ENCODE results near the gene GLMN. TPM values are rescaled to one million over a fixed set of nuclear protein-coding genes. Genes with fewer than 3 reads are reported as not detected.

Gene GLMN
- total and polyA plus RNA-seq, 10 donors, result 7.8 to 22.6 (median 11.3) TPM

- TF ChIP-seq POLR2A (IDR thresholded peaks at IDR 0.05) (no peak), POLR2AphosphoS5 (IDR thresholded peaks at IDR 0.05) (no peak), CTCF (IDR thresholded peaks at IDR 0.05 in 8 of 11, conservative IDR thresholded peaks at IDR 0.05 in 3 of 11) (no peak)
- peaks cover 0 to 44% (median 39%) of the 10 kb centered on the region in 8 donors for H3K9me3 ChIP-seq
- no peak overlapping the region for H3K4me3 ChIP-seq
- no peak overlapping the region for H3K27ac ChIP-seq
- no peaks in the 10 kb centered on the region for H3K27me3 ChIP-seq (replicated peaks in 1 of 7)
- H3K4me1 ChIP-seq, result no peaks in the 10 kb centered on the region
- 96 to 98% (median 97%) methylated on average over 4 of the region's 4 CpGs for WGBS, 5 donors
- no peak for DNase-seq
- intact Hi-C loops (cut with DNase I; ENCODE audit: low total_unique reads), result no loop called here
- peaks cover 0 to 80% (median 38%) of the 10 kb centered on the region in 6 donors for H3K36me3 ChIP-seq
Measured at GRCh38 chr1:92327794-92328193, 29.0 kb upstream of the GLMN start.

GRCh38 chr1:92326681-92327080, 27.9 kb upstream of the GLMN start:
- H3K36me3 ChIP-seq, result peaks cover 0 to 90% (median 44%) of the 10 kb centered on the region in 6 donors

GRCh38 chr1:92324784-92325183, 26.0 kb upstream of the GLMN start:
- H3K27me3 ChIP-seq (replicated peaks in 1 of 7), result no peaks in the 10 kb centered on the region
- intact Hi-C loops (cut with DNase I; ENCODE audit: low total_unique reads), result no loop called here
- no peak overlapping the region for H3K4me3 ChIP-seq
- no peak for DNase-seq
- H3K36me3 ChIP-seq, result peaks cover 0 to 96% (median 54%) of the 10 kb centered on the region in 6 donors
- H3K9me3 ChIP-seq, result peaks cover 0 to 44% (median 39%) of the 10 kb centered on the region in 8 donors
- TF ChIP-seq POLR2A (IDR thresholded peaks at IDR 0.05) (no peak), POLR2AphosphoS5 (IDR thresholded peaks at IDR 0.05) (no peak), CTCF (IDR thresholded peaks at IDR 0.05 in 8 of 11, conservative IDR thresholded peaks at IDR 0.05 in 3 of 11) (no peak)
- H3K4me1 ChIP-seq, result no peaks in the 10 kb centered on the region
- H3K27ac ChIP-seq, result no peak overlapping the region

More at GRCh38 chr1:92326681-92327080, 27.9 kb upstream of the GLMN start:
- no peak for DNase-seq
- no peaks in the 10 kb centered on the region for H3K27me3 ChIP-seq (replicated peaks in 1 of 7)
- no peak overlapping the region for H3K4me3 ChIP-seq
- no peak overlapping the region for H3K27ac ChIP-seq
- intact Hi-C loops (cut with DNase I; ENCODE audit: low total_unique reads), result no loop called here
- H3K4me1 ChIP-seq, result no peaks in the 10 kb centered on the region
- H3K9me3 ChIP-seq, result peaks cover 0 to 44% (median 39%) of the 10 kb centered on the region in 8 donors
- TF ChIP-seq POLR2AphosphoS5 (IDR thresholded peaks at IDR 0.05), result no peak
- TF ChIP-seq POLR2A (IDR thresholded peaks at IDR 0.05), result no peak
- TF ChIP-seq CTCF (IDR thresholded peaks at IDR 0.05 in 8 of 11, conservative IDR thresholded peaks at IDR 0.05 in 3 of 11), result no peak
- WGBS, 5 donors, result 89 to 100% (median 95%) methylated on average over 1 of the region's 1 CpG

GRCh38 chr1:92323473-92324453, 25.0 kb upstream of the GLMN start:
- peaks cover 0 to 90% (median 48%) of the 10 kb centered on the region in 6 donors for H3K36me3 ChIP-seq
- peak overlapping the region in 5 of 8 donors; percentile 19 to 46 (median 31) for H3K27ac ChIP-seq
- no peaks in the 10 kb centered on the region for H3K27me3 ChIP-seq (replicated peaks in 1 of 7)
- DNase-seq, result no peak
- 81 to 91% (median 86%) methylated on average over 7 of the region's 7 CpGs for WGBS, 5 donors
- H3K9me3 ChIP-seq, result peaks cover 0 to 37% (median 35%) of the 10 kb centered on the region in 8 donors
- H3K4me1 ChIP-seq, result peaks cover 0 to 6% (median 0%) of the 10 kb centered on the region in 6 donors
- TF ChIP-seq POLR2AphosphoS5 (IDR thresholded peaks at IDR 0.05), result no peak
- TF ChIP-seq POLR2A (IDR thresholded peaks at IDR 0.05), result no peak
- no peak for TF ChIP-seq CTCF (IDR thresholded peaks at IDR 0.05 in 8 of 11, conservative IDR thresholded peaks at IDR 0.05 in 3 of 11)
- intact Hi-C loops (cut with DNase I; ENCODE audit: low total_unique reads), result no loop called here
- no peak overlapping the region for H3K4me3 ChIP-seq
